Measurements from ENCODE around the gene TSEN15. TPM values are rescaled to one million over a fixed set of nuclear protein-coding genes. Genes with fewer than 3 reads are reported as not detected.

TSEN15 gene
- total and polyA plus RNA-seq, 2 experiments from 2014 or later, result 55.8 TPM

- Histone ChIP-seq H3K27ac (ENCODE audit: low read depth) (no peak overlapping the region), H3K4me3 (no peak overlapping the region), H3K9me2 (ENCODE audit: insufficient read depth) (no peaks in the 10 kb centered on the region), H3K27me3 (ENCODE audit: insufficient read depth) (peaks cover 22% of the 10 kb centered on the region), H3F3A (replicated peaks; ENCODE audit: low read depth) (no peaks in the 10 kb centered on the region), H3K4me1 (ENCODE audit: insufficient read depth) (peaks cover 33% of the 10 kb centered on the region), H3K79me2 (replicated peaks; ENCODE audit: insufficient read depth) (no peaks in the 10 kb centered on the region), H2AFZ (no peak overlapping the region), H4K20me1 (replicated peaks; ENCODE audit: insufficient read depth) (no peaks in the 10 kb centered on the region), H3K4me2 (peak overlapping the region; percentile 45; the same call in 1 of the 2 replicates), H3K36me3 (ENCODE audit: insufficient read depth) (no peaks in the 10 kb centered on the region)
- Mint-ChIP-seq H3K4me1 (peaks cover 29% of the 10 kb centered on the region), H3K4me3 (no peak overlapping the region), H3K9me3 (no peaks in the 10 kb centered on the region), H3K27me3 (ENCODE audit: insufficient read depth, low read depth, poor library complexity) (no peaks in the 10 kb centered on the region), H3K36me3 (ENCODE audit: low read depth) (no peaks in the 10 kb centered on the region), H3K27ac (no peak overlapping the region)
- ATAC-seq (peak; percentile 85), DNase-seq (ENCODE audit: low spot score) (peak; percentile 45)
- TF ChIP-seq CREB1 (CRISPR knock-in tag; IDR thresholded peaks at IDR 0.05; ENCODE audit: low read depth), result no peak
- TF ChIP-seq NANOG (IDR thresholded peaks at IDR 0.05; ENCODE audit: borderline replicate concordance), result peak; percentile 50; the same call in 1 of the 2 replicates
Observed at GRCh38 chr1:184025242-184025675, 26.3 kb upstream of the TSEN15 start.

DNA sequence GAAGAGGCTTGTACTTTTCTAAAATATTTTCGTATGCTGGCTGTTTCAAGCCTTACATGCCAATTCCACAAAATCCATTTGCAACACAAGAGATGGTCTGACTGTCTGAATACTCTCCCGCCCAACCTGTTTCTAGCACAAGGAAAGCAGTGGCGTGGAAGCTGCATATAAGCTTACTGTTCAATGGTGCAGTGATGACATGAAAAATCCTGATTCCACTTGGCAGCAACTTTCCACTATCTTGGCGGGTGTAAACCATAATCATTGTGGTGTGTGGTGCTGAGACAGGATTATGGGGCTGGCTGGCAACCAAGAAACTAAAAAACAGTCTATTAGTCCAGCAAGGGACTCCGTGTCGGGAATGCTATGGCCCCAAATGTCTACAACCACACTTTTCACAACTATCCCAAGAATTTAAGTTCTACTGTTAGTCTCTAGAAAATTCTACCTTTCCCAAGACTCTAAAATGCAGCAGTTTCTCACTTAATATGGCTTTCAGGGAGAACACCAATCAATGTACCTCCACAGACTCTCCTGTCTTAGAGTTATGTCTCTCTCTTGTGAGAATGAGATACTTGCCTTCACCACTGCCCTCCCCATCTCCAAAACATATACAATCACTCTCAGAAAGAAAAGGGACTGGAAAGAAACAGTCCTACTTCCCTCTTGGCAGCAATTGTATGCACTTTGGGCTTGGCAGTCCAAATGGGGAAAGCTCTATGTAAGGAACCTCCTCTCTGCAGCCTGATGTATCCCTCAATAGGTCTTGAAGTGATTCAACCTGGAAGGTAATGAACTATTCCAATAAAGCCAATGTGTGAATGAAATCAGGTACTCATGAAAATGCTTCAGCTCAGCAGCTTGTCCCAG is 23.5 kb upstream of the TSEN15 start:
- Histone ChIP-seq H4K20me1 (replicated peaks; ENCODE audit: insufficient read depth) (no peaks in the 10 kb centered on the region), H3K27me3 (ENCODE audit: insufficient read depth) (peaks cover 22% of the 10 kb centered on the region), H3K4me3 (no peak overlapping the region), H3K27ac (ENCODE audit: low read depth) (no peak overlapping the region), H3K36me3 (ENCODE audit: insufficient read depth) (no peaks in the 10 kb centered on the region), H3K9me2 (ENCODE audit: insufficient read depth) (no peaks in the 10 kb centered on the region), H2AFZ (no peak overlapping the region), H3K4me1 (ENCODE audit: insufficient read depth) (peaks cover 27% of the 10 kb centered on the region), H3K79me2 (replicated peaks; ENCODE audit: insufficient read depth) (no peaks in the 10 kb centered on the region), H3F3A (replicated peaks; ENCODE audit: low read depth) (no peaks in the 10 kb centered on the region), H3K4me2 (peak overlapping the region; percentile 4; the same call in 1 of the 2 replicates)
- DNase-seq (ENCODE audit: low spot score) (no peak), ATAC-seq (no peak)
- no peaks in the 10 kb centered on the region for H3K27me3 Mint-ChIP-seq (ENCODE audit: insufficient read depth, low read depth, poor library complexity)
- no peaks in the 10 kb centered on the region for H3K9me3 Mint-ChIP-seq
- no peak overlapping the region for H3K4me3 Mint-ChIP-seq
- peaks cover 22% of the 10 kb centered on the region for H3K4me1 Mint-ChIP-seq
- H3K36me3 Mint-ChIP-seq (ENCODE audit: low read depth), result no peaks in the 10 kb centered on the region
- H3K27ac Mint-ChIP-seq, result no peak overlapping the region
- TF ChIP-seq STAT1 (IDR thresholded peaks at IDR 0.05; ENCODE audit: unreplicated experiment) (no peak), EZH2phosphoT487 (IDR thresholded peaks at IDR 0.05; ENCODE audit: unreplicated experiment) (no peak), ZNF462 (CRISPR knock-in tag; IDR thresholded peaks at IDR 0.05) (no peak)

All from GM23338 (cell line).